ENCODE results near the gene DPH5.

DNA sequence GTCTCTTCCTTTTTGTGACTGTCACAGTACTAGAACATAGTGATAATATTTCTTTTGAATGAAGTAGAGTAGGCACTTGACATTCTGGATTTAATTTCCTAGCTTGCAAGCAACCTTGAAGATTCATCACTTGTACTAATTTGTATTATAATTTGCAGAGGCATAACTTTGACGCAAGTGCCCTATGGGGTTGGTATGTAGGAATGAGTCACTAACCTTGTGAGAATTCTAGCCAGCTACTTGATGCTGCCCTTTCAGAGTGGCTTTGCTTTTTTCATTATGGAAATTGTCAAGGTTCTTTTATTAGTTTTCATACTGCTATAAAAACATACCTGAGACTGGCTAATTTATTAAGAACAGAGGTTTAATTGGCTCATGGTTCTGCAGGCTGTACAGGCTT lies 13.7 kb upstream of the DPH5 start:
- TF ChIP-seq CTCF (conservative IDR thresholded peaks at IDR 0.05 in 1 of 2, IDR thresholded peaks at IDR 0.05 in 1 of 2; ENCODE audit: extremely low read depth in 1 of 2, insufficient read depth in 1 of 2, low read depth in 1 of 2, low read length in 2 of 2) (no peak), EZH2 (IDR thresholded peaks at IDR 0.05; ENCODE audit: borderline replicate concordance, low read length) (no peak)
